Measurements from ENCODE around the gene ICE2. TPM values are rescaled to one million over a fixed set of nuclear protein-coding genes. Genes with fewer than 3 reads are reported as not detected.

Gene ICE2, protein sequence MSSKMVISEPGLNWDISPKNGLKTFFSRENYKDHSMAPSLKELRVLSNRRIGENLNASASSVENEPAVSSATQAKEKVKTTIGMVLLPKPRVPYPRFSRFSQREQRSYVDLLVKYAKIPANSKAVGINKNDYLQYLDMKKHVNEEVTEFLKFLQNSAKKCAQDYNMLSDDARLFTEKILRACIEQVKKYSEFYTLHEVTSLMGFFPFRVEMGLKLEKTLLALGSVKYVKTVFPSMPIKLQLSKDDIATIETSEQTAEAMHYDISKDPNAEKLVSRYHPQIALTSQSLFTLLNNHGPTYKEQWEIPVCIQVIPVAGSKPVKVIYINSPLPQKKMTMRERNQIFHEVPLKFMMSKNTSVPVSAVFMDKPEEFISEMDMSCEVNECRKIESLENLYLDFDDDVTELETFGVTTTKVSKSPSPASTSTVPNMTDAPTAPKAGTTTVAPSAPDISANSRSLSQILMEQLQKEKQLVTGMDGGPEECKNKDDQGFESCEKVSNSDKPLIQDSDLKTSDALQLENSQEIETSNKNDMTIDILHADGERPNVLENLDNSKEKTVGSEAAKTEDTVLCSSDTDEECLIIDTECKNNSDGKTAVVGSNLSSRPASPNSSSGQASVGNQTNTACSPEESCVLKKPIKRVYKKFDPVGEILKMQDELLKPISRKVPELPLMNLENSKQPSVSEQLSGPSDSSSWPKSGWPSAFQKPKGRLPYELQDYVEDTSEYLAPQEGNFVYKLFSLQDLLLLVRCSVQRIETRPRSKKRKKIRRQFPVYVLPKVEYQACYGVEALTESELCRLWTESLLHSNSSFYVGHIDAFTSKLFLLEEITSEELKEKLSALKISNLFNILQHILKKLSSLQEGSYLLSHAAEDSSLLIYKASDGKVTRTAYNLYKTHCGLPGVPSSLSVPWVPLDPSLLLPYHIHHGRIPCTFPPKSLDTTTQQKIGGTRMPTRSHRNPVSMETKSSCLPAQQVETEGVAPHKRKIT
- total RNA-seq, result 10 to 100 TPM; 47.4 to 68.7 (median 52.4) TPM
- total RNA-seq (2013), result 54.3 TPM
- total RNA-seq, result 47.3 to 111 (median 87.9) reads per million in 29 experiments

- Mint-ChIP-seq H3K36me3 (peaks cover 17% of the 10 kb centered on the region), H3K27me3 (no peaks in the 10 kb centered on the region), H3K9me3 (no peaks in the 10 kb centered on the region), H3K27ac (peak within 1 kb of the TSS; percentile 98), H3K4me3 (peak within 1 kb of the TSS; percentile 87 to 97 (median 93)), H3K4me1 (peaks cover 53 to 70% (median 64%) of the 10 kb centered on the region in 3 donors)
- Histone ChIP-seq H3K4me1 (ENCODE audit: control insufficient read depth in 1 of 2, extremely low read depth in 1 of 2, insufficient read depth in 2 of 2, low read length in 2 of 2) (peaks cover 13 to 26% of the 10 kb centered on the region in 2 experiments), H3K27ac (ENCODE audit: low read length) (peak within 1 kb of the TSS; percentile 91), H3K4me3 (ENCODE audit: control insufficient read depth in 1 of 2, extremely low read depth in 1 of 2, low read length in 1 of 2) (peak within 1 kb of the TSS; percentile 80 to 95), H3K27me3 (replicated peaks in 1 of 2; ENCODE audit: control insufficient read depth in 2 of 2, extremely low read depth in 1 of 2, insufficient read depth in 2 of 2, low read length in 1 of 2) (no peaks in the 10 kb centered on the region), H3K9me3 (no peaks in the 10 kb centered on the region), H3K36me3 (ENCODE audit: control insufficient read depth in 2 of 2, extremely low read depth in 1 of 2, insufficient read depth in 1 of 2, low read length in 1 of 2) (peaks cover 0 to 5% of the 10 kb centered on the region in 2 donors)
- 0% methylated on average over 22 of the region's 57 CpGs for WGBS (ENCODE audit: insufficient coverage)
- ATAC-seq (replicated peaks in 1 of 4), result peak; percentile 93 to 95 (median 94)
- CTCF ChIA-PET, result interaction anchor here in 1 of 2 donors (0.6 to 1.3 kb wide), 4 partner anchors 10 to 101 kb away, joined by 3 to 7 read pairs (median 6); no protein-coding TSS in a partner anchor
- POLR2A ChIA-PET, result interaction anchor here (0.5 to 1.0 kb wide), 4 partner anchors 32 to 308 kb away, joined by 3 to 15 read pairs (median 4); no protein-coding TSS in a partner anchor
- peak; percentile 90 to 97 (median 95) for DNase-seq
Observed at GRCh38 chr15:60478566-60479360, at the start of gene ICE2. TSS of gene ICE2 (minus strand) at chr15:60479142. CDS start at chr15:60477977, 1,165 bp downstream.

DNA sequence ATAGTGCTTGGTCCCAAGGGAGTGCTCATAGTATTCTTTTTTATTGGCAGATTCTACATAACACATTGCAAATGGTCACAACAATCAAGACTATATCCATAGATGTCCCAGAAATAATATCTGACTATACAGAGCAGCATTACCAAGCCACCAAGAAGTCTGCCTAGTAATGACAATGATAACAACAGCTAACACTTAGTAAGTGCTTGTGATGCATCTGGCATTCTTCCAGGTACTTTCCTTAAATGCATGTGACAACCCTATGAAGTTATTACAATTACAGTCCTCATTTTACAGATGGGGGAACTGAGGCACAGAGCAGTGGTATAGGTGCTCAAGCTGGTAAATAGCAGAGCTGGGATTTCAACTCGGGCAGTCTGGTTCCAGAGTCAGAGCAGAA, 49.6 kb upstream of the ICE2 start:
- POLR2A ChIA-PET, result interaction anchor here (0.5 to 1.2 kb wide), 5 partner anchors 10 to 456 kb away, joined by 3 to 4 read pairs (median 4); no protein-coding TSS in a partner anchor
- peak overlapping the region; percentile 94 to 96 for H3K27ac Mint-ChIP-seq
- peak overlapping the region; percentile 8 to 47 (median 18) for H3K4me3 Mint-ChIP-seq

GRCh38 chr15:60527456-60527855, 48.5 kb upstream of the ICE2 start:
- DNase-seq, result no peak
- peak overlapping the region; percentile 94 to 96 for H3K27ac Mint-ChIP-seq
- peaks cover 69 to 92% (median 90%) of the 10 kb centered on the region in 3 donors for H3K4me1 Mint-ChIP-seq
- H3K27ac ChIP-seq (ENCODE audit: low read length), result peak overlapping the region; percentile 82
- POLR2A ChIA-PET, result interaction anchor here in 1 of 2 donors (0.5 kb wide), 1 partner anchor 50 kb away, joined by 4 read pairs; no protein-coding TSS in a partner anchor
- no peaks in the 10 kb centered on the region for H3K9me3 ChIP-seq
- peaks cover 0 to 60% of the 10 kb centered on the region in 2 donors for H3K36me3 ChIP-seq (ENCODE audit: control insufficient read depth in 2 of 2, extremely low read depth in 1 of 2, insufficient read depth in 1 of 2, low read length in 1 of 2)
- no peak for ATAC-seq (replicated peaks in 1 of 4)
- no peaks in the 10 kb centered on the region for H3K27me3 Mint-ChIP-seq
- peaks cover 54% of the 10 kb centered on the region for H3K36me3 Mint-ChIP-seq
- CTCF ChIA-PET, result interaction anchor here in 1 of 2 donors (0.6 to 1.9 kb wide), 5 partner anchors 10 to 953 kb away, joined by 3 to 10 read pairs (median 4); no protein-coding TSS in a partner anchor
- no peak overlapping the region for H3K4me3 ChIP-seq (ENCODE audit: control insufficient read depth in 1 of 2, extremely low read depth in 1 of 2, low read length in 1 of 2)
- WGBS (ENCODE audit: insufficient coverage), result 60% methylated on average over 1 of the region's 4 CpGs
- H3K27me3 ChIP-seq (replicated peaks in 1 of 2; ENCODE audit: control insufficient read depth in 2 of 2, extremely low read depth in 1 of 2, insufficient read depth in 2 of 2, low read length in 1 of 2), result no peaks in the 10 kb centered on the region
- no peaks in the 10 kb centered on the region for H3K9me3 Mint-ChIP-seq
- peak overlapping the region in 1 of 3 donors; percentile 11 for H3K4me3 Mint-ChIP-seq
- H3K4me1 ChIP-seq (ENCODE audit: control insufficient read depth in 1 of 2, extremely low read depth in 1 of 2, insufficient read depth in 2 of 2, low read length in 2 of 2), result peaks cover 3 to 27% of the 10 kb centered on the region in 2 experiments

More for the DNA sequence above, 49.6 kb upstream of the ICE2 start:
- ATAC-seq (replicated peaks in 1 of 4) (peak; percentile 61 to 84 (median 74)), DNase-seq (peak in 3 of 35 experiments; percentile 26 to 89 (median 41))
- Histone ChIP-seq H3K9me3 (no peaks in the 10 kb centered on the region), H3K27me3 (replicated peaks in 1 of 2; ENCODE audit: control insufficient read depth in 2 of 2, extremely low read depth in 1 of 2, insufficient read depth in 2 of 2, low read length in 1 of 2) (no peaks in the 10 kb centered on the region), H3K27ac (ENCODE audit: low read length) (peak overlapping the region; percentile 82), H3K4me1 (ENCODE audit: control insufficient read depth in 1 of 2, extremely low read depth in 1 of 2, insufficient read depth in 2 of 2, low read length in 2 of 2) (peaks cover 3 to 27% of the 10 kb centered on the region in 2 experiments), H3K36me3 (ENCODE audit: control insufficient read depth in 2 of 2, extremely low read depth in 1 of 2, insufficient read depth in 1 of 2, low read length in 1 of 2) (peaks cover 0 to 61% of the 10 kb centered on the region in 2 donors), H3K4me3 (ENCODE audit: control insufficient read depth in 1 of 2, extremely low read depth in 1 of 2, low read length in 1 of 2) (no peak overlapping the region)
- H3K4me1 Mint-ChIP-seq, result peaks cover 79 to 97% (median 95%) of the 10 kb centered on the region in 3 donors
- no peaks in the 10 kb centered on the region for H3K27me3 Mint-ChIP-seq
- no CpG with 5 or more reads among the region's 1 CpG for WGBS (ENCODE audit: insufficient coverage)
- peaks cover 54% of the 10 kb centered on the region for H3K36me3 Mint-ChIP-seq
- H3K9me3 Mint-ChIP-seq, result no peaks in the 10 kb centered on the region
- CTCF ChIA-PET, result interaction anchor here in 1 of 2 donors (0.7 to 1.2 kb wide), 5 partner anchors 8 to 122 kb away, joined by 3 to 4 read pairs (median 3); no protein-coding TSS in a partner anchor

DNA sequence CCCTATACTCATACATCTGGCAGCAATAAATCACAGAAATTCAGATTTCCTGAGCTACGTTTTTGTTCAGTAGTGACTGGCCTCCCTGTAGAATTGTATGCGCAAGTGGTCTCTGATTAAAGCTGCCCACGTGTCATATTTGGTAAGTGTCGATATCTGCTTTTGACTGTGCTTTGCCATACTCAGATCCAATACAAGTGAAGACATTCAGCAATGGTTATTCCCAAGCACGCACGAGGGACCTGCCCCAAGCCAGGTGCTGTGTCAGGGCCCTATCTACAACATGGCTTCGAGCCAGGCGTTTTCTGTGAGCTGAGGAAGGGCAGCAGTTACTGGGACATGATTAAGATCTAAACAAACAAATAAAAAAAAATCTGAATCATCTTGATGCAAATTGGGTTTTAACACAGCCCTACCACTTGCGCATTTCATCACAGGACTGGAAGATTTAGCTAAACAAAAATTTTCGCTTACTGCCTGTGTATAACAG, 47.2 kb upstream of the ICE2 start:
- Histone ChIP-seq H3K27me3 (replicated peaks in 1 of 2; ENCODE audit: control insufficient read depth in 2 of 2, extremely low read depth in 1 of 2, insufficient read depth in 2 of 2, low read length in 1 of 2) (no peaks in the 10 kb centered on the region), H3K4me1 (ENCODE audit: control insufficient read depth in 1 of 2, extremely low read depth in 1 of 2, insufficient read depth in 2 of 2, low read length in 2 of 2) (peaks cover 3 to 27% of the 10 kb centered on the region in 2 experiments), H3K27ac (ENCODE audit: low read length) (peak overlapping the region; percentile 82), H3K9me3 (no peaks in the 10 kb centered on the region), H3K36me3 (ENCODE audit: control insufficient read depth in 2 of 2, extremely low read depth in 1 of 2, insufficient read depth in 1 of 2, low read length in 1 of 2) (peaks cover 0 to 58% of the 10 kb centered on the region in 2 donors), H3K4me3 (ENCODE audit: control insufficient read depth in 1 of 2, extremely low read depth in 1 of 2, low read length in 1 of 2) (no peak overlapping the region)
- ATAC-seq (replicated peaks in 1 of 4) (peak in 2 of 4 experiments; percentile 25 to 30), DNase-seq (peak in 19 of 35 experiments; percentile 27 to 66 (median 42))
- no peaks in the 10 kb centered on the region for H3K9me3 Mint-ChIP-seq
- H3K4me3 Mint-ChIP-seq, result no peak overlapping the region
- ChIA-PET CTCF (interaction anchor here in 1 of 2 donors (0.5 to 1.9 kb wide), 10 partner anchors 11 to 697 kb away, joined by 3 to 11 read pairs (median 4); no protein-coding TSS in a partner anchor), POLR2A (interaction anchor here in 1 of 2 donors (0.5 to 1.8 kb wide), 9 partner anchors 9 to 711 kb away, joined by 3 to 10 read pairs (median 6); no protein-coding TSS in a partner anchor)
- H3K27me3 Mint-ChIP-seq, result no peaks in the 10 kb centered on the region
- 67% methylated on average over 5 of the region's 10 CpGs for WGBS (ENCODE audit: insufficient coverage)
- H3K4me1 Mint-ChIP-seq, result peaks cover 65 to 90% (median 84%) of the 10 kb centered on the region in 3 donors
- H3K27ac Mint-ChIP-seq, result peak overlapping the region; percentile 94 to 96
- peaks cover 61% of the 10 kb centered on the region for H3K36me3 Mint-ChIP-seq

All from T-cell (primary cell).